Suprapubic skin (tissue), 4 donors: ENCODE results near the gene TCEA2. TPM values are rescaled to one million over a fixed set of nuclear protein-coding genes. Genes with fewer than 3 reads are reported as not detected.

Source experiments
- DNase-seq, 2 donors: peaks; one replicate each; pipeline ENCODE4 v3.0.0-alpha.2; 2019; ENCODE audit warnings: low spot score in 2 of 2
- H3K27ac ChIP-seq: fragments of 200-600 bp; sonication (generic); one replicate; pipeline ENCODE4 v1.5.1; 2019
- H3K27me3 ChIP-seq: fragments of 200-600 bp; sonication (generic); one replicate; pipeline ENCODE4 v1.5.1; 2019
- H3K36me3 ChIP-seq: fragments of 200-600 bp; sonication (generic); one replicate; pipeline ENCODE4 v1.5.1; 2019
- H3K4me1 ChIP-seq: fragments of 200-600 bp; sonication (generic); one replicate; pipeline ENCODE4 v1.5.1; 2019
- H3K4me3 ChIP-seq: fragments of 200-600 bp; sonication (generic); one replicate; pipeline ENCODE4 v1.5.1; 2019; ENCODE audit warnings: mild to moderate bottlenecking
- H3K9me3 ChIP-seq: fragments of 200-600 bp; sonication (generic); one replicate; pipeline ENCODE4 v1.5.1; 2019
- CTCF ChIP-seq, 2 donors: fragments of 200-600 bp in 1 of 2; fragments of 450-650 bp in 1 of 2; sonication (generic) in 1 of 2; IDR thresholded peaks; one replicate each; pipeline ENCODE4 v1.5.1; 2016 to 2019; ENCODE audit warnings: antibody characterized with exemption in 2 of 2, mild to moderate bottlenecking in 1 of 2, moderate library complexity in 1 of 2
- EP300 ChIP-seq: sonication (generic); formaldehyde crosslinking; IDR thresholded peaks from one replicate; pipeline ENCODE4 v1.6.1; 2017; ENCODE audit warnings: antibody characterized with exemption
- POLR2A ChIP-seq, 2 donors: fragments of 450-650 bp; IDR thresholded peaks; one replicate each; pipeline ENCODE4 v1.6.1; 2017; ENCODE audit warnings: antibody characterized with exemption in 2 of 2, mild to moderate bottlenecking in 2 of 2, moderate library complexity in 2 of 2
- POLR2AphosphoS5 ChIP-seq, 3 donors: sonication (generic); formaldehyde crosslinking; IDR thresholded peaks; one replicate each; pipeline ENCODE4 v1.6.1; 2017; ENCODE audit warnings: antibody characterized with exemption in 3 of 3
- WGBS: methylation state at CpG from one replicate; pipeline ENCODE4 v1.1.5; 2018; 5-methylcytosine and 5-hydroxymethylcytosine counted together
- total RNA-seq, 4 donors: library from RNA; depleted of rRNA; stranded (reverse); fragments of >200 nt; gene quantifications; one replicate each; pipeline ENCODE4 v1.1.0, GENCODE V29; 2016

The TCEA2 gene
- total RNA-seq, 4 donors from 2014 or later = 8.6 to 27.9 (median 13.2) TPM

- TF ChIP-seq POLR2AphosphoS5 (IDR thresholded peaks at IDR 0.05) (no peak), CTCF (IDR thresholded peaks at IDR 0.05) (no peak), POLR2A (IDR thresholded peaks at IDR 0.05) (no peak), EP300 (no peak)
- H3K9me3 ChIP-seq = no peaks in the 10 kb centered on the region
- DNase-seq = no peak
- H3K4me3 ChIP-seq = no peak overlapping the region
- 69% methylated on average over 14 of the region's 19 CpGs for WGBS
- H3K27ac ChIP-seq = no peak overlapping the region
- H3K27me3 ChIP-seq = peaks cover 6% of the 10 kb centered on the region
- H3K4me1 ChIP-seq = no peaks in the 10 kb centered on the region
- H3K36me3 ChIP-seq = no peaks in the 10 kb centered on the region
Measured at GRCh38 chr20:64091340-64091739, 28.3 kb downstream of the TCEA2 start.

GRCh38 chr20:64091770-64092169, 28.8 kb downstream of the TCEA2 start:
- no peak for DNase-seq
- Histone ChIP-seq H3K4me1 (no peaks in the 10 kb centered on the region), H3K27ac (no peak overlapping the region), H3K36me3 (no peaks in the 10 kb centered on the region), H3K9me3 (no peaks in the 10 kb centered on the region), H3K4me3 (no peak overlapping the region), H3K27me3 (peaks cover 6% of the 10 kb centered on the region)
- WGBS = 25% methylated on average over 8 of the region's 16 CpGs
- TF ChIP-seq EP300 (no peak), CTCF (IDR thresholded peaks at IDR 0.05) (no peak), POLR2A (IDR thresholded peaks at IDR 0.05) (no peak), POLR2AphosphoS5 (IDR thresholded peaks at IDR 0.05) (no peak)

GRCh38 chr20:64092258-64093012, 29.4 kb downstream of the TCEA2 start:
- H3K27ac ChIP-seq = no peak overlapping the region
- no peaks in the 10 kb centered on the region for H3K4me1 ChIP-seq
- no peaks in the 10 kb centered on the region for H3K36me3 ChIP-seq
- H3K9me3 ChIP-seq = no peaks in the 10 kb centered on the region
- H3K27me3 ChIP-seq = peaks cover 6% of the 10 kb centered on the region
- TF ChIP-seq CTCF (IDR thresholded peaks at IDR 0.05) (no peak), POLR2A (IDR thresholded peaks at IDR 0.05) (no peak), EP300 (no peak), POLR2AphosphoS5 (IDR thresholded peaks at IDR 0.05) (no peak)
- no peak overlapping the region for H3K4me3 ChIP-seq
- DNase-seq = no peak
- 13% methylated on average over 7 of the region's 27 CpGs for WGBS

- no peak for TF ChIP-seq EP300
- TF ChIP-seq POLR2AphosphoS5 (IDR thresholded peaks at IDR 0.05) = no peak
- no peak for TF ChIP-seq CTCF (IDR thresholded peaks at IDR 0.05)
- TF ChIP-seq POLR2A (IDR thresholded peaks at IDR 0.05) = no peak
- Histone ChIP-seq H3K27ac (no peak overlapping the region), H3K36me3 (no peaks in the 10 kb centered on the region), H3K9me3 (no peaks in the 10 kb centered on the region), H3K4me1 (no peaks in the 10 kb centered on the region), H3K4me3 (no peak overlapping the region), H3K27me3 (peaks cover 6% of the 10 kb centered on the region)
- WGBS = no CpG with 5 or more reads among the region's 9 CpGs
- no peak for DNase-seq
Measured at GRCh38 chr20:64093013-64093503, 30.1 kb downstream of the TCEA2 start.

GRCh38 chr20:64095455-64095854, 32.5 kb downstream of the TCEA2 start:
- 77% methylated on average over 4 of the region's 4 CpGs for WGBS
- Histone ChIP-seq H3K4me1 (no peaks in the 10 kb centered on the region), H3K36me3 (no peaks in the 10 kb centered on the region), H3K9me3 (no peaks in the 10 kb centered on the region), H3K27me3 (peaks cover 11% of the 10 kb centered on the region), H3K4me3 (no peak overlapping the region), H3K27ac (no peak overlapping the region)
- TF ChIP-seq CTCF (IDR thresholded peaks at IDR 0.05) (no peak), POLR2AphosphoS5 (IDR thresholded peaks at IDR 0.05) (no peak), EP300 (no peak), POLR2A (IDR thresholded peaks at IDR 0.05) (no peak)
- no peak for DNase-seq
